Breast epithelium (tissue), 4 donors: ENCODE results near the gene USP6. TPM values are rescaled to one million over a fixed set of nuclear protein-coding genes. Genes with fewer than 3 reads are reported as not detected.

Source experiments
- DNase-seq, 2 donors: peaks; one replicate each; pipeline ENCODE4 v3.0.0-alpha.2; 2019; ENCODE audit warnings: low spot score in 2 of 2
- H3K27ac ChIP-seq, 2 donors: fragments of 200-600 bp; sonication (generic) in 1 of 2; one replicate each; pipeline ENCODE4 v1.5.1; 2016 to 2019; ENCODE audit warnings: mild to moderate bottlenecking in 1 of 2
- H3K27me3 ChIP-seq, 2 donors: fragments of 200-600 bp; sonication (generic) in 1 of 2; one replicate each; pipeline versions ENCODE4 v1.5.1 to v1.6.0; 2017 to 2019; ENCODE audit warnings: control low read depth in 1 of 2, mild to moderate bottlenecking in 1 of 2
- H3K36me3 ChIP-seq: fragments of 200-600 bp; one replicate; pipeline ENCODE4 v1.5.1; 2019
- H3K4me1 ChIP-seq, 2 donors: fragments of 200-600 bp; sonication (generic); one replicate each; pipeline ENCODE4 v1.5.1; 2016 to 2019; ENCODE audit warnings: control low read depth in 1 of 2
- H3K4me3 ChIP-seq, 3 donors: fragments of 200-600 bp; sonication (generic); 1 replicate in 2 of 3; 2 replicates in 1 of 3; pipeline ENCODE4 v1.5.1; 2016 to 2019; ENCODE audit warnings: mild to moderate bottlenecking in 3 of 3, moderate library complexity in 2 of 3
- H3K9me3 ChIP-seq, 2 donors: fragments of 200-600 bp; sonication (generic) in 1 of 2; one replicate each; pipeline ENCODE4 v1.5.1; 2016 to 2019; ENCODE audit warnings: control low read depth in 1 of 2
- POLR2A ChIP-seq: fragments of 450-650 bp; IDR thresholded peaks from one replicate; pipeline ENCODE4 v1.6.1; 2016; ENCODE audit warnings: antibody characterized with exemption, mild to moderate bottlenecking, moderate library complexity
- POLR2AphosphoS5 ChIP-seq, 3 donors: sonication (generic); formaldehyde crosslinking; IDR thresholded peaks; one replicate each; pipeline ENCODE4 v1.6.1; 2017; ENCODE audit warnings: antibody characterized with exemption in 3 of 3
- intact Hi-C: fragments of 100-400 bp; cut with DNase I; formaldehyde crosslinking; loops from one replicate; pipeline ENCODE4 v1.15.1; 2023; ENCODE audit warnings: low total_unique reads
- total RNA-seq, 3 donors: library from RNA; depleted of rRNA; stranded (reverse); fragments of >200 nt; gene quantifications; one replicate each; pipeline ENCODE4 v1.1.0, GENCODE V29; 2016
- TF ChIP-seq, protein P1 (sequence below), 3 donors: fragments of 450-650 bp; IDR thresholded peaks; one replicate each; pipeline ENCODE4 v1.5.1; 2016 to 2017; ENCODE audit warnings: antibody characterized with exemption in 3 of 3, mild to moderate bottlenecking in 3 of 3, moderate library complexity in 3 of 3

The USP6 gene
- total RNA-seq, 3 donors from 2014 or later: 0.16 to 0.44 (median 0.33) TPM

DNA sequence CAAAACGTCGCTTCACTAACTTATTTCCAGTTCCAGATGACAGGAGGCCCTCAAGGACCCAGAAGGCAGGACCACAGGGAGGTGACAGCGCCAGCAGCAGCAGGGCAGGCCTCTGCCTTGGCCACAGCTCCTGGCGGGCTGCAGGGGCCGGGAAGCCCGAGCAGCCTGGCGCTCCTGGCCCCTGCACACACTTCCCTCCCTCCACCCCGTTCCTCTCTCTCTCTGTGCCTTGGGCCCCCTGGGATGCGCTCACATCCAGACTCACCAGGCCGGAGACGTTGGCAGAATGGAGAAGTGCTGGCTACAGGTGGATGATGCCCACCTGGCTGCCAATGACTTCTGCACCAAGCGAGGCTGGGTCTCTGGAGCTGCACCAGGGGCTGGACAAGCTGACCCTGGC is 63.2 kb downstream of the USP6 start:
- Histone ChIP-seq H3K4me3 (no peak overlapping the region), H3K27me3 (no peaks in the 10 kb centered on the region), H3K36me3 (no peaks in the 10 kb centered on the region), H3K4me1 (no peaks in the 10 kb centered on the region), H3K9me3 (peaks cover 81 to 90% of the 10 kb centered on the region in 2 donors), H3K27ac (no peak overlapping the region)
- DNase-seq: no peak
- intact Hi-C loops: no loop called here
- TF ChIP-seq POLR2A (no peak), POLR2AphosphoS5 (IDR thresholded peaks at IDR 0.05) (no peak)
- TF ChIP-seq, protein P1, sequence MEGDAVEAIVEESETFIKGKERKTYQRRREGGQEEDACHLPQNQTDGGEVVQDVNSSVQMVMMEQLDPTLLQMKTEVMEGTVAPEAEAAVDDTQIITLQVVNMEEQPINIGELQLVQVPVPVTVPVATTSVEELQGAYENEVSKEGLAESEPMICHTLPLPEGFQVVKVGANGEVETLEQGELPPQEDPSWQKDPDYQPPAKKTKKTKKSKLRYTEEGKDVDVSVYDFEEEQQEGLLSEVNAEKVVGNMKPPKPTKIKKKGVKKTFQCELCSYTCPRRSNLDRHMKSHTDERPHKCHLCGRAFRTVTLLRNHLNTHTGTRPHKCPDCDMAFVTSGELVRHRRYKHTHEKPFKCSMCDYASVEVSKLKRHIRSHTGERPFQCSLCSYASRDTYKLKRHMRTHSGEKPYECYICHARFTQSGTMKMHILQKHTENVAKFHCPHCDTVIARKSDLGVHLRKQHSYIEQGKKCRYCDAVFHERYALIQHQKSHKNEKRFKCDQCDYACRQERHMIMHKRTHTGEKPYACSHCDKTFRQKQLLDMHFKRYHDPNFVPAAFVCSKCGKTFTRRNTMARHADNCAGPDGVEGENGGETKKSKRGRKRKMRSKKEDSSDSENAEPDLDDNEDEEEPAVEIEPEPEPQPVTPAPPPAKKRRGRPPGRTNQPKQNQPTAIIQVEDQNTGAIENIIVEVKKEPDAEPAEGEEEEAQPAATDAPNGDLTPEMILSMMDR (IDR thresholded peaks at IDR 0.05): no peak

DNA sequence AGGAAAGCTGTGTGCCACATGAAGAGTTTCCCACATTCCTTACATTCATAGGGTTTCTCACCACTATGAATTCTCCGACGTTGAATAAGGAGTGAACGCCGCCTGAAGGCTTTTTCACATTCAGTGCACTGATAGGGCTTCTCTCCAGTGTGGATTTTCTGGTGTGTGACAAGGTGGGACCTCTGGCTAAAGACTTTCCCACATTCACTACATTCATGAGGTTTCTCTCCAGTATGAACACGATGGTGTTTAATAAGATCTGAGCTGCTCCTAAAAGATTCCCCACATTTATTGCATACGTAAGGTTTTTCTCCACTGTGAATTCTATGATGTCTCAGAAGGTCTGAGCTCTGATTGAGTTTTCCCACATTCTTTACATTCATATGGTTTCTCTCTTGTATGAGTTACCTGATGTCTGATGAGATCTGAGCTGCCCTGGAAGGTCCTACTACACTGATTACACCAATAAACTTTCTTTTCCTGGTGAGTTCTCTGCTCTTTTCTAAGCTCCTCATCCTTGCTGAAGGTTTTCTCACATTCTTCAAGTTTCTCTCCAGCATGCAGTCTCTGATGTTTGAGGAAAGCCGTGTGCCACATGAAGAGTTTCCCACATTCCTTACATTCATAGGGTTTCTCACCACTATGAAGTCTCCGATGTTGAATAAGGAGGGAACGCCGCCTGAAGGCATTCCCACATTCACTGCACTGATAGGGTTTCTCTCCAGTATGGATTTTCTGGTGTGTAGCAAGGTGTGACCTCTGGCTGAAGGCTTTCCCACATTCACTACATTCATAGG is 65.9 kb downstream of the USP6 start:
- H3K4me3 ChIP-seq: no peak overlapping the region
- DNase-seq: no peak
- intact Hi-C loops: no loop called here
- H3K9me3 ChIP-seq: peaks cover 93 to 99% of the 10 kb centered on the region in 2 donors
- no peak overlapping the region for H3K27ac ChIP-seq
- no peaks in the 10 kb centered on the region for H3K36me3 ChIP-seq
- no peaks in the 10 kb centered on the region for H3K4me1 ChIP-seq
- TF ChIP-seq POLR2AphosphoS5 (IDR thresholded peaks at IDR 0.05) (no peak), POLR2A (no peak)
- TF ChIP-seq, protein P1 (IDR thresholded peaks at IDR 0.05): no peak
- H3K27me3 ChIP-seq: no peaks in the 10 kb centered on the region

DNA sequence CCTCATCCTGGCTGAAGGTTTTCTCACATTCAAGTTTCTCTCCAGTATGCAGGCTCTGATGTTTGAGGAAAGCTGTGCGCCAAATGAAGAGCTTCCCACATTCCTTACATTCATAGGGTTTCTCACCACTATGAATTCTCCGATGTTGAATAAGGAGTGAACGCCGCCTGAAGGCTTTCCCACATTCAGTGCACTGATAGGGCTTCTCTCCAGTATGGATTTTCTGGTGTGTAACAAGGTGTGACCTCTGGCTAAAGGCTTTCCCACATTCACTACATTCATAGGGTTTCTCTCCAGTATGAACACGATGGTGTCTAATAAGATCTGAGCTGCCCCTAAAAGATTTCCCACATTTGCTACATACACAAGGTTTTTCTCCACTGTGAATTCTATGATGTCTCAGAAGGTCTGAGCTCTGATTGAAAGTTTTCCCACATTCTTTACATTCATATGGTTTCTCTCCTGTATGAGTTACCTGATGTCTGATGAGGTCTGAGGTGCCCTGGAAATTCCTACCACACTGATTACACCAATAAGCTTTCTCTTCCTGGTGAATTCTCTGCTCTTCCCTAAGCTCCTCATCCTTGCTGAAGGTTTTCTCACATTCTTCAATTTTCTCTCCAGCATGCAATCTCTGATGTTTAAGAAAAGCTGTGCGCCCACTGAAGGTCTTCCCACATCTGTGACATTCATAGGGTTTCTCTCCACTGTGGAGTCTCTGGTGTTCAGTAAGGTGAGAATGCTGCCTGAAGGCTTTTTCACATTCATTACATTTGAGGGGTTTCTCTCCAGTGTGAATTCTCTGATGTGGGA is 67.0 kb downstream of the USP6 start:
- DNase-seq: no peak
- H3K4me3 ChIP-seq: no peak overlapping the region
- H3K36me3 ChIP-seq: no peaks in the 10 kb centered on the region
- peaks cover 89 to 99% of the 10 kb centered on the region in 2 donors for H3K9me3 ChIP-seq
- H3K27me3 ChIP-seq: no peaks in the 10 kb centered on the region
- intact Hi-C loops: no loop called here
- TF ChIP-seq POLR2A: no peak
- no peak for TF ChIP-seq POLR2AphosphoS5 (IDR thresholded peaks at IDR 0.05)
- TF ChIP-seq, protein P1 (IDR thresholded peaks at IDR 0.05): no peak
- H3K27ac ChIP-seq: no peak overlapping the region
- H3K4me1 ChIP-seq: no peaks in the 10 kb centered on the region

DNA sequence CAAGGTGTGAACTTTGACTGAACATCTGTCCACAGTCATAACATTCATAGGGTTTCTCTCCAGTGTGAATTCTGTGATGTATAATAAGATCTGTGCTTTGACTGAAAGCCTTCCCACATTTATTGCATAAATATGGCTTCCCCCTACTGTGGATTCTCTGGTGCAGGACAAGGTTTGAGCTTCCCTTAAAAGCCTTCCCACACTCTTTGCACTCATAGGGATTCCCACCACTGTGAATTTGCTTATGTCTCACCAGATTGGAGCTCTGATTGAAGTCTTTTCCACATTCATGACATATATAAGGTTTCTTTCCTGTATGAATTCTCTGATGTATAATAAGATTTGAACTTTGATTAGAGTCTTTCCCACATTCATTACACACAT is 67.6 kb downstream of the USP6 start:
- intact Hi-C loops: no loop called here
- H3K9me3 ChIP-seq: peaks cover 87 to 100% of the 10 kb centered on the region in 2 donors
- no peaks in the 10 kb centered on the region for H3K27me3 ChIP-seq
- no peak overlapping the region for H3K27ac ChIP-seq
- no peak for TF ChIP-seq POLR2AphosphoS5 (IDR thresholded peaks at IDR 0.05)
- TF ChIP-seq, protein P1 (IDR thresholded peaks at IDR 0.05): no peak
- TF ChIP-seq POLR2A: no peak
- no peaks in the 10 kb centered on the region for H3K4me1 ChIP-seq
- no peak overlapping the region for H3K4me3 ChIP-seq
- H3K36me3 ChIP-seq: no peaks in the 10 kb centered on the region
- no peak for DNase-seq

DNA sequence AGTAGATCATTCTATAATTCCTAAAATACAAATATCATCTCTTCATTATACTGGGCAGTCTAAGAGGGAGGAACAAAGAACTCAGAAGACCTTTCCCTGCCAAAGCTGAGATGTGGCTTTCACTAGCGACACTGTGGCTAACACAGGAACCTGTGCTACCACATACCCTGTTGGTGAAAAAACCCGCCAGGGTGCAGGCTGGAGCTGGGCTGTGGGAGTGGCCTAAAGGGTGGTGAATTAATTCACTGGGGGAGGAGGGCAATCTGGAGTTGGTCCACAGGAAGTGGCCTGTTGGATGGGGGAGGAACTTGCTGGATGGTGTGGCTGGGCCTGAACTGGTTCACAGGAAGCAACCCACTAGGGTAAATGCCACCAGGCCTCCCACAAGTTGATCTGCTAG is 68.5 kb downstream of the USP6 start:
- intact Hi-C loops: no loop called here
- no peak for TF ChIP-seq POLR2A
- no peak for TF ChIP-seq POLR2AphosphoS5 (IDR thresholded peaks at IDR 0.05)
- TF ChIP-seq, protein P1 (IDR thresholded peaks at IDR 0.05): no peak
- DNase-seq: no peak
- Histone ChIP-seq H3K4me1 (no peaks in the 10 kb centered on the region), H3K36me3 (no peaks in the 10 kb centered on the region), H3K27me3 (no peaks in the 10 kb centered on the region), H3K4me3 (no peak overlapping the region), H3K9me3 (peaks cover 85 to 97% of the 10 kb centered on the region in 2 donors), H3K27ac (no peak overlapping the region)
